Activated CD4-positive, CD25-positive, alpha-beta regulatory T cell treated with anti-CD3 and anti-CD28 coated beads, Interleukin-2, amount 50 U/mL, for 72 hours (primary cell): ENCODE measurements around the gene OR2T29.
"Not testable (repeated sequence)": the region's sequence is repeated elsewhere in the genome, so short reads cannot be mapped to it uniquely, and the experiment has no call there.

Source experiments
- DNase-seq: peaks from one replicate; pipeline ENCODE4 v3.0.0; 2021

Gene OR2T29

GRCh38 chr1:248562672-248563071 is at the start of gene OR2T29:
OR2T29 (minus strand) TSS chr1:248562772; CDS start chr1:248559491, 3,281 bp downstream.
- not testable (repeated sequence) for DNase-seq

- no peak for DNase-seq
Observed at GRCh38 chr1:248611883-248612414, 49.4 kb upstream of the OR2T29 start.

DNA sequence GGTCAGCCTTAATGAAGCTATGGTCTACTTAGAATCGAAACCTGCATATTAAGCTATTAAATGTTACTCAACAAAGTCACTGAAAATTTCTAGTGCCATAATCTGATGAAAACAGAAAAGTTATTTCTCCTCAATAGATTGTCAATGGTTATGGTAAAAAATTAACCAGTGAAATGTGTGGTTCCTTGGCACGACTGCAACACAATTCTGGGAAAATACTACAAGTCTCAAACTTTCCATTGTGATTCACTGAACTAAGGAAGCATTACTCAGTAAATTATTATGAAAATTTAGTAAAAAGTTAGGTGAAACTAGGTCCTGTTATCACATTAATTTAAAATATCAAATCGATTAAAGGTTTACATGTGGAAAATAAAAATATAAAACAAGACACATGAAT is 47.7 kb upstream of the OR2T29 start:
- no peak for DNase-seq

GRCh38 chr1:248599396-248599795 is 36.8 kb upstream of the OR2T29 start:
- no peak for DNase-seq

- no peak for DNase-seq
Observed at GRCh38 chr1:248597589-248597988, 35.0 kb upstream of the OR2T29 start, which contains the start of gene OR2T10. OR2T10 (minus strand) TSS chr1:248597700; CDS start chr1:248593768, 3,932 bp downstream.

- DNase-seq: no peak
Observed at GRCh38 chr1:248596615-248597014, 34.0 kb upstream of the OR2T29 start.

DNA sequence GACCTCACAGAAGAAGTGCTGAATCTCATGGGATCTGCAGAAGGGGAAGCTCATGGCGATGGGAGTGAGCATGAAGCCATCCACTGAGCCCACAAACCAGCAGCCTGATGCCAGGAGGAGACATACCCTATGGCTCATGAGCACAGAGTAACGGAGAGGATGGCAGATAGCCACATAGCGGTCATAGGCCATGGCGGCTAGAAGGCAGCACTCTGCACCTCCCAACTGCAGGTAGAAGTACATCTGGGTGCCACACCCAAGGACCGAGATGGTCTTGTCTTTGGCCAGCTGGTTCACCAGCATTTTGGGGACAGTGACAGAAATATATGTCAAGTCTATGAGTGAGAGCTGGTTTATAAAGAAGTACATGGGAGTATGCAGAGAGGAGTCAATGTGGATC is 30.7 kb upstream of the OR2T29 start:
- no peak for DNase-seq

GRCh38 chr1:248592655-248593054 is 30.1 kb upstream of the OR2T29 start:
- DNase-seq: no peak

- no peak for DNase-seq
Observed at GRCh38 chr1:248590055-248590454, 27.5 kb upstream of the OR2T29 start.

DNA sequence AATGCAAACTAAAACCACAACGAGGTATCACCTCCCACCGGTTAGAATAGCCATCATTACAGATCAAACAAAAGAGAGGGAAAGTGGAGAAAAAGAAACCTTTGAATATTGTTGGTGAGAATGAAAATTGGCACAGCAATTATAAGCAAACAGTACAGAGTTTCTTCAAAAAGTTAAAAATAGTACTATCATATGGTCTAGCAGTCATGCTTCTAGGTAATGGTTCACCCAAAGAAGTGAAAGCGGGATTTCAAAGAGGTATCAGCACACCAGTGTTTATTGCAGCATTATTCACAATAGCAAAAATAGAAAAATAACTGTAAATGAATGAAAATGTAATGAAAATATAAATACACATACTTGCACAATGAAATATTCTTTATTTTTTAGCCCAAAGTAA is 26.8 kb upstream of the OR2T29 start:
- no peak for DNase-seq

GRCh38 chr1:248585266-248585665 is 22.7 kb upstream of the OR2T29 start:
- no peak for DNase-seq

DNA sequence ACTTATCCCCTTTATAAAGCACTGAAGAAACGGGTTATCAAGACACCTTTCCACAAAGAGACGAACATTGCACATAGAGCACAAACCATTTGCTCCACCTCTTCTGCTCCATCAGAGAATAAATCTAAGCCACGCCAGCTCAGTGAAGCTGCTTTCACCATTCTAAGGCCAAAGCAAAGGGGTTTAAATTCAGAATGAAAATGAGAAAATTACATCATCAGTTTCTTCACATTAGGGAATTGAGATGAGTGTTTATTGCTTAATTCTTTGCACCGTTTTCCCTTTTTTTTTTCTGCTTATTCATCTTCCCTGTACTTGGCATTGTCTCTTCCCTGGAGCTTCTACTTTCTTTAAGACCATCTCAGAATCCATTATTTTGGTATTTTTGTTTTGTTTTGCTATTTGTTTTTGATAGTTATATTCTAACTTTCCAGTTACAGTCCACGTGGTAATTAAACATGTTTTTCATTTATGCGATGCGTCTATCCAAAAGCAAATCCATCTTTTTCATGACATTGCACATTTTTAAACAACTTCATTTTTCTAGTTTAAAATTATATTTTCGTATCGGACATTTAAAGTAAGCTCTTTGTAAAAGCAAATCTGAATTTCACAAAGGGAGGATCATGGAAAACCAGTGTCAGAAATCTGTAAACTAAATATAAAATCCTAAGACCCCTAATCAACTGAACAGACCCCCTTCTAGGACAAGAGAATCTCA is 13.8 kb upstream of the OR2T29 start:
- DNase-seq: no peak

- DNase-seq: not testable (repeated sequence)
Observed at GRCh38 chr1:248574657-248575056, 12.1 kb upstream of the OR2T29 start, which contains the start of gene OR2T34. OR2T34 (minus strand) TSS chr1:248574757; CDS start chr1:248574757, 0 bp downstream.

GRCh38 chr1:248573856-248574255 is 11.3 kb upstream of the OR2T29 start:
- not testable (repeated sequence) for DNase-seq

DNA sequence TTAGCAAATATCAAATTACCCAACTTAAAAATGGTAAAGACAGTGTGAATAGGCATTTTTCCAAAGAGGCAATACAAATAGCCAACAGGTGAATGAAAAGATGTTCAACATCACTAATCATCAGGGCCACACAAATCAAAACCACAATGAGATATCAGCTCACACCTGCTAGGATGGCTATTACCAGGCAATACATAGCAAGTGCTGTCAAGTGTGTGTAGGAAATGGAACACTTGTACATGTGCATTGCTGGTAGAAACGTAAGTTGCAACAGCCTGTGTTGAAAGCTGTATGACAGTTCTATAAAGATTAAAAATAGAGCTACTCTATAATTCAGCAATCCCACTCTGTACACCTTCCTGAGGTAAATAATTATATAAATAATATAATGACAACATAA is 9.5 kb upstream of the OR2T29 start:
- DNase-seq: not testable (repeated sequence)

DNA sequence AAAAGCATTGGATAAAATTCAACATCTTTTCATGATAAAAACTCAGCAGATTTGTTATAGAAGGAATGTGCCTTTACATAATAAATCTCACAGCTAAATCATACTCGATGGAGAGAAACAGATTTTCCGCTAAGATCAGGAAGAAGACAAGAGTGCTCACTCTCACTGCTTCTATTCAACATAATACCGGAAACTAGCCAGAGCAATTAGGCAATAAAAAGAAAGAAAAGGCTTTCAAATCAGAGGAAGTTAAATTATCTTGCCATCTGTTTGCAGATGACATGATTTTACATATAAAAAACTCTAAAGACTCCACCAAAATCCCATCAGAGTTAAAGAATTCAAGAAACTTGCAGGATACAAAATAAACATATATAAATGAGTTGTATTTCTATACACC is 8.2 kb upstream of the OR2T29 start:
- DNase-seq: not testable (repeated sequence)

- DNase-seq: not testable (repeated sequence)
Observed at GRCh38 chr1:248569049-248569448, 6.5 kb upstream of the OR2T29 start.

- not testable (repeated sequence) for DNase-seq
Observed at GRCh38 chr1:248565530-248566373, 3.2 kb upstream of the OR2T29 start.

- DNase-seq: not testable (repeated sequence)
Observed at GRCh38 chr1:248551027-248551426, 11.5 kb downstream of the OR2T29 start.

- not testable (repeated sequence) for DNase-seq
Observed at GRCh38 chr1:248547383-248547782, 15.2 kb downstream of the OR2T29 start.

DNA sequence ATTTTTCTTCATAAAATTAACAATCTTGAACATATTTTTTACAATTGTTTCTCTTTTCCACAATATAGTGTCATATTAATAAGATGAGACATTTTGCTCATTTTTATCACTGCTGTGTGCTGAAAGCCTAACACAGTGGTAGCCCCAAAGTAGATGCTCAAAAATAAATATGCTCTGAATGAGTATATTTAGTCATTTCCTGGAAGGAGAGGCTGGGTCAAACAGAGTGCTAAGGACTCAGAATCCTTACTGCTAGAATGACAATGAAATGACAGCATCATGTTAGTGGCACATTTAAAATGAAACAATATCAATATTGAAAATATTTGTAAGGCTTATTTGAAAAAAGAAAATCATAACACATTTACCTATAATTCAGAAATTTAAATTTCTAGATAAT is 25.1 kb downstream of the OR2T29 start:
- not testable (repeated sequence) for DNase-seq

DNA sequence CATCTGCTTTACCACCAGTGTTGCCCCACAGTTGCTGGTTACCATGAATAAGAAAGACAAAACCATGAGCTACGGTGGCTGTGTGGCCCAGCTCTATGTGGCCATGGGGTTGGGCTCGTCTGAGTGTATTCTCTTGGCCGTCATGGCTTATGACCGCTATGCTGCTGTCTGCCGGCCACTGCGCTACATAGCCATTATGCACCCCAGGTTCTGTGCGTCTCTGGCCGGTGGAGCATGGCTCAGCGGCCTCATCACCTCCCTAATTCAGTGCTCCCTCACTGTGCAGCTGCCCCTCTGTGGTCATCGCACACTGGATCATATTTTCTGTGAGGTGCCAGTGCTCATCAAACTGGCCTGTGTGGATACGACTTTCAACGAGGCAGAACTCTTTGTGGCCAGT is 40.7 kb downstream of the OR2T29 start:
- DNase-seq: no peak

GRCh38 chr1:248510217-248510616 is 52.4 kb downstream of the OR2T29 start:
- not testable (repeated sequence) for DNase-seq

- DNase-seq: not testable (repeated sequence)
Observed at GRCh38 chr1:248507773-248508172, 54.8 kb downstream of the OR2T29 start, which contains the start of gene OR2G6. OR2G6 (plus strand) TSS chr1:248508073; CDS start chr1:248521647, 13,574 bp downstream.
